ENCODE data around the gene ZDHHC8. TPM values are rescaled to one million over a fixed set of nuclear protein-coding genes. Genes with fewer than 3 reads are reported as not detected.
A peak's percentile ranks its signal among the peaks of the same experiment; 100 is the strongest.

The ZDHHC8 gene
- total and polyA plus RNA-seq, 12 donors, result 5.7 to 109 (median 36.1) TPM

DNA sequence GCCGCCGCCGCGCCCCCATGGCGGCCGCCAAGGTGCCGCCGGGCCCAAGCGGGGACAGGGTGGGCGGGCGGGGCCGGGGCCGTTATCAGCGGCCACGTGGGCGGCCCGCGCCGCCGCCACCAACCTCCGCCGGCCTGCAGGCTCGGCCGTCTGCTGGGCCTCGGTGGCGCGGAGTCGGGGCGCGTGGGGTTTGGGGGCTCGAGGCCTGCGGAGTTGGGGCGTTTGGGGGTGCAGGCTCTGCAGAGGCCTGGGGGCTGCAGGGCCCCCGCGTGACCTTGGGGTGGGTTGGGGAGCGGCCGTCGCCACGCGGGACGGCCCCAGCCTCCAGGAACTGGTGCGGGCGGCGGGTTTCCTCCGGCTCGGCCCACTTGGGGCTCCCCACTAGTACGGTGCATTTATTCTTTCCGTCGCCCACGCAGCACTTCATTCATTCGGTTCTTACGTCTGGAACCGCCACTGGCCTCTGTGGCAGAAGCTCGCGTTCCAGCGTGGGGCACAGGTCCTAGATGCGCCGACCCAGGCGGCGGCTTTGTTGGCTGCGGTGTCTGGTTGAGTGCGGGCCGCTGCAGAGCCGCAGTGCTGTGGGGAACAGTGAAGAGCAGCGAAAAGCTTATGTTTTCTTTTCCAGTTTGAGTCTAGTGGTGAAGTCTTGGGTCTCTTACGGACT, 13.8 kb upstream of the ZDHHC8 start:
- Histone ChIP-seq H3K9me3 (replicated peaks in 1 of 3) (no peaks in the 10 kb centered on the region), H3K36me3 (replicated peaks in 1 of 2) (peaks cover 0 to 53% of the 10 kb centered on the region in 2 donors), H3K27me3 (no peaks in the 10 kb centered on the region), H3K27ac (peak overlapping the region in 4 of 5 donors; percentile 53 to 96 (median 92)), H3K4me3 (peak overlapping the region in 3 of 4 donors; percentile 38 to 90 (median 90)), H3K4me1 (replicated peaks in 1 of 2) (peaks cover 19 to 34% of the 10 kb centered on the region in 2 donors)
- WGBS, 4 donors, result 1 to 3% (median 1%) methylated on average over 13 to 66 of the region's 66 CpGs
- DNase-seq, result peak in 3 of 7 donors; percentile 45 to 59 (median 58)
- peak in 1 of 2 donors; percentile 6 for TF ChIP-seq POLR2A (IDR thresholded peaks at IDR 0.05)
- TF ChIP-seq, protein P1, sequence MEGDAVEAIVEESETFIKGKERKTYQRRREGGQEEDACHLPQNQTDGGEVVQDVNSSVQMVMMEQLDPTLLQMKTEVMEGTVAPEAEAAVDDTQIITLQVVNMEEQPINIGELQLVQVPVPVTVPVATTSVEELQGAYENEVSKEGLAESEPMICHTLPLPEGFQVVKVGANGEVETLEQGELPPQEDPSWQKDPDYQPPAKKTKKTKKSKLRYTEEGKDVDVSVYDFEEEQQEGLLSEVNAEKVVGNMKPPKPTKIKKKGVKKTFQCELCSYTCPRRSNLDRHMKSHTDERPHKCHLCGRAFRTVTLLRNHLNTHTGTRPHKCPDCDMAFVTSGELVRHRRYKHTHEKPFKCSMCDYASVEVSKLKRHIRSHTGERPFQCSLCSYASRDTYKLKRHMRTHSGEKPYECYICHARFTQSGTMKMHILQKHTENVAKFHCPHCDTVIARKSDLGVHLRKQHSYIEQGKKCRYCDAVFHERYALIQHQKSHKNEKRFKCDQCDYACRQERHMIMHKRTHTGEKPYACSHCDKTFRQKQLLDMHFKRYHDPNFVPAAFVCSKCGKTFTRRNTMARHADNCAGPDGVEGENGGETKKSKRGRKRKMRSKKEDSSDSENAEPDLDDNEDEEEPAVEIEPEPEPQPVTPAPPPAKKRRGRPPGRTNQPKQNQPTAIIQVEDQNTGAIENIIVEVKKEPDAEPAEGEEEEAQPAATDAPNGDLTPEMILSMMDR (IDR thresholded peaks at IDR 0.05), result no peak
- intact Hi-C loops (cut with DNase I), result no loop called here

DNA sequence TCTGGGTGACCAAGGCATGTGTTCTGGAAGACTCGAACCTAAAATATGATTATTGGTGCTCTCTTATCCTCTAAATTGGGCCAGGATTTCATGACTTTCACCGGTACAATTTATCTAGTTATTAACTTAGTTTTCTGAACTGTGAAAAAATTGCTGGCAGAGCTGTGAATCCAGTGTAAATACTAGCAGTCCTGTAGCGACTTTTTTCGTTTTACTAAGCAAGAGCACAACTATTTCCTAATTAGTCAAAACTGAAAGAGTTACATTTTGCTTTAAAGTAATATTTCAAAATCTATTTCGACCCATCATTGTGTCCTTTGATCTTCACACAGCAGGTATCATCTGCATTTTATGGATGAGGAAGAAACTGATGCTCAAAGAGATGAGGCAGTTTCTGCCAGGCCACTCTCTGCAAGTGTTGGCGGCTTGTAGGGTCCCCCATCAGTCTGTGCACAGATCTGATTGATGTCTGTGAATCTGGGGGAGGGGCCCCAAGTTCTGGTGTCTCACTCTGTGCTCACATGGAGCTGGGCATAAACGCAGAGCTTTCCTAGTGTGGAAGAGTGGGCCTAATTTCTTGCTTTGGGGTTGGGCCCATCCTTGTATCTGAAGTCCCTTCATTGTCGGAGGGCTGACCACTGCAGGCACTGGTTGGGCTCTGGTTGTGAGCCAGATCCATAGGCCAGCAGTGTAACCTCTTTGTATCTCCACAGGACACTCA, 13.1 kb upstream of the ZDHHC8 start:
- no peaks in the 10 kb centered on the region for H3K27me3 ChIP-seq
- peak overlapping the region in 4 of 5 donors; percentile 53 to 96 (median 92) for H3K27ac ChIP-seq
- 22 to 25% (median 24%) methylated on average over 7 to 8 of the region's 8 CpGs for WGBS, 4 donors
- H3K4me3 ChIP-seq, result peak overlapping the region in 2 of 4 donors; percentile 90
- DNase-seq, result peak in 1 of 7 donors; percentile 14
- intact Hi-C loops (cut with DNase I), result no loop called here
- peaks cover 19 to 34% of the 10 kb centered on the region in 2 donors for H3K4me1 ChIP-seq (replicated peaks in 1 of 2)
- H3K36me3 ChIP-seq (replicated peaks in 1 of 2), result peaks cover 0 to 46% of the 10 kb centered on the region in 2 donors
- H3K9me3 ChIP-seq (replicated peaks in 1 of 3), result no peaks in the 10 kb centered on the region
- TF ChIP-seq, protein P1 (IDR thresholded peaks at IDR 0.05), result no peak
- TF ChIP-seq POLR2A (IDR thresholded peaks at IDR 0.05), result no peak

DNA sequence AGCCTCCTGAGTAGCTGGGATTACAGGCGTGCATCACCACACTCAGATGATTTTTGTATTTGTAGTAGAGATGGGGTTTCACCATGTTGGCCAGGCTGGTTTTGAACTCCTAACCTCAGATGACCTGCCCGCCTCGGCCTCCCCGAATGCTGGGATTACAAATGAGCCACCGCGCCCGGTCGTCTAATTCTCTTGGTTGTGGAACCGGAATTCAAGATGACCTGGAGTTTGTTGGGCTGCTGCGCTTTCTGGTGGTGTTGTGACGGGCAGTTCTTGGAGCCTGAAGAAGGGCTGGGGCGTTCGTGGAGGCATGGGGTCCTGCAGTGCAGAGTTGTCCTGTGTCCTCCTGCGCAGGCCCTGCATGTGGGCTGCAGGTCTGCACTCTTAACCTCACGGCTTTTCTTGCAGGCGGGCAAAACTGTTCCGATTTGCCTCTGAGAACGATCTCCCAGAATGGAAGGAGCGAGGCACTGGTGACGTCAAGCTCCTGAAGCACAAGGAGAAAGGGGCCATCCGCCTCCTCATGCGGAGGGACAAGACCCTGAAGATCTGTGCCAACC, 9.7 kb upstream of the ZDHHC8 start:
- Histone ChIP-seq H3K4me3 (no peak overlapping the region), H3K36me3 (replicated peaks in 1 of 2) (peaks cover 0 to 42% of the 10 kb centered on the region in 2 donors), H3K27me3 (no peaks in the 10 kb centered on the region), H3K27ac (no peak overlapping the region), H3K9me3 (replicated peaks in 1 of 3) (no peaks in the 10 kb centered on the region), H3K4me1 (replicated peaks in 1 of 2) (peaks cover 22 to 33% of the 10 kb centered on the region in 2 donors)
- TF ChIP-seq POLR2A (IDR thresholded peaks at IDR 0.05), result no peak
- TF ChIP-seq, protein P1 (IDR thresholded peaks at IDR 0.05), result no peak
- no peak for DNase-seq
- 83 to 95% (median 94%) methylated on average over 14 to 22 of the region's 22 CpGs for WGBS, 4 donors
- intact Hi-C loops (cut with DNase I), result loop anchor here in 1 of 2 donors (5.0 kb wide), 1 partner anchor 150 kb away; no protein-coding TSS in a partner anchor
